HepG2 (cell line): ENCODE data around the gene HSPA1A. TPM values are rescaled to one million over a fixed set of nuclear protein-coding genes. Genes with fewer than 3 reads are reported as not detected.

Source experiments
- ATAC-seq: fragments of 200-7000 bp; cut with Tn5 transposase; 3 replicates; pipeline ENCODE4 v1.9.1; 2020; ENCODE audit warnings: mild to moderate bottlenecking, moderate library complexity
- BruUV-seq: library from RNA; stranded (reverse); fragments of 400-500 nt; replicated peaks from 2 replicates; lab custom pipeline; 2021; lab: Mats Ljungman, UMichigan
- CTCF ChIA-PET: fragments of 300-600 bp; formaldehyde crosslinking; extraction: SDS; loops from one replicate; lab custom pipeline; 2021; ENCODE audit warnings: low total read pairs, inconsistent platforms, low intra/inter-chr PET ratio; lab: Yijun Ruan, JAX
- POLR2A ChIA-PET: fragments of 350-600 bp; sonication (Branson Sonifier 250); formaldehyde crosslinking; loops from one replicate; lab custom pipeline; 2020; ENCODE audit warnings: antibody characterized with exemption, inconsistent platforms; lab: Yijun Ruan, JAX
- DNase-seq: peaks from one replicate; pipeline ENCODE4 v3.0.0-alpha.2; 2015; ENCODE audit warnings: low spot score
- FAIRE-seq: peaks from 3 replicates; lab custom pipeline; 2011; peaks lifted over from hg19 to GRCh38; lab: Jason Lieb, UNC
- H2AFZ ChIP-seq: one replicate; pipeline ENCODE4 v1.6.1; 2011; ENCODE audit warnings: low read length, inconsistent platforms
- H3K27ac ChIP-seq: fragments of 300-600 bp; 3 replicates; pipeline ENCODE4 v1.8.0; 2011; ENCODE audit warnings: mixed run types, mild to moderate bottlenecking, mixed read lengths, low read length, inconsistent platforms; ENCODE audit not compliant: insufficient read depth; ENCODE audit errors: extremely low read length
- H3K27me3 ChIP-seq, 2 experiments: fragments of 200-600 bp in 1 of 2; 2 replicates in 1 of 2; 3 replicates in 1 of 2; pipeline versions ENCODE4 v1.6.0 to v1.8.0; 2011; ENCODE audit warnings: low read length in 2 of 2, mild to moderate bottlenecking in 2 of 2, moderate library complexity in 2 of 2, inconsistent platforms in 1 of 2; ENCODE audit not compliant: insufficient read depth in 2 of 2, control insufficient read depth in 1 of 2
- H3K36me3 ChIP-seq, 2 experiments: fragments of 200-600 bp in 1 of 2; replicated peaks in 1 of 2; 2 replicates in 1 of 2; 3 replicates in 1 of 2; pipeline versions ENCODE4 v1.5.1 to v1.8.0; 2011; ENCODE audit warnings: low read length in 2 of 2, inconsistent platforms in 1 of 2; ENCODE audit not compliant: insufficient read depth in 2 of 2, control insufficient read depth in 1 of 2
- H3K4me1 ChIP-seq: 2 replicates; pipeline ENCODE4 v1.5.1; 2012; ENCODE audit warnings: low read length, inconsistent platforms; ENCODE audit not compliant: insufficient read depth
- H3K4me2 ChIP-seq: 2 replicates; pipeline ENCODE4 v1.6.0; 2011; ENCODE audit warnings: low read depth, low read length, inconsistent platforms
- H3K4me3 ChIP-seq, 3 experiments: fragments of 200-600 bp in 1 of 3; sonication (generic), shearing (Covaris generic) in 1 of 3; replicated peaks in 1 of 3; 2 replicates each; pipeline ENCODE4 v1.5.1; 2011 to 2016; ENCODE audit warnings: low read length in 3 of 3, inconsistent platforms in 2 of 3, low read depth in 2 of 3, mild to moderate bottlenecking in 2 of 3, control low read depth in 1 of 3, mixed read lengths in 1 of 3; ENCODE audit not compliant: insufficient read depth in 1 of 3
- H3K79me2 ChIP-seq: one replicate; pipeline ENCODE4 v1.6.1; 2011; ENCODE audit warnings: low read length, inconsistent platforms; ENCODE audit not compliant: insufficient read depth
- H3K9ac ChIP-seq: 2 replicates; pipeline ENCODE4 v1.6.0; 2011; ENCODE audit warnings: mild to moderate bottlenecking, low read depth, low read length, inconsistent platforms; ENCODE audit not compliant: insufficient read depth
- H3K9me3 ChIP-seq: 2 replicates; pipeline ENCODE4 v1.5.1; 2012; ENCODE audit warnings: mild to moderate bottlenecking, low read length
- H4K20me1 ChIP-seq: 2 replicates; pipeline ENCODE4 v1.6.0; 2011; ENCODE audit warnings: inconsistent platforms, mild to moderate bottlenecking, low read length, moderate library complexity; ENCODE audit not compliant: insufficient read depth
- AGO1 ChIP-seq: fragments of 200-400 bp; formaldehyde crosslinking; IDR thresholded peaks from 2 replicates; pipeline ENCODE4 v1.6.1; 2017; ENCODE audit warnings: mild to moderate bottlenecking, low read depth, low read length, moderate library complexity; ENCODE audit not compliant: poor library complexity, severe bottlenecking
- CEBPZ ChIP-seq: IDR thresholded peaks from 2 replicates; pipeline ENCODE4 v1.6.1; 2012; ENCODE audit warnings: low read length, improper control_type of control experiment
- CHD4 ChIP-seq: fragments of 200-600 bp; sonication (generic); IDR thresholded peaks from 2 replicates; pipeline ENCODE4 v1.7.0; 2017; ENCODE audit warnings: mild to moderate bottlenecking, low read length, borderline replicate concordance
- EEA1 ChIP-seq: sonication (generic); formaldehyde crosslinking; IDR thresholded peaks from 2 replicates; pipeline ENCODE4 v1.5.1; 2020; ENCODE audit warnings: mild to moderate bottlenecking, missing genetic modification reagents, borderline replicate concordance
- FOXA3 ChIP-seq: IDR thresholded peaks from 2 replicates; pipeline ENCODE4 v1.6.1; 2016; ENCODE audit warnings: missing genetic modification reagents, missing compliant biosample characterization
- GABPB1 ChIP-seq: IDR thresholded peaks from 2 replicates; pipeline ENCODE4 v1.6.1; 2016; ENCODE audit warnings: mild to moderate bottlenecking, missing genetic modification reagents, moderate library complexity, missing compliant biosample characterization
- MBNL3 ChIP-seq: fragments of 250-450 bp; sonication (Bioruptor Pico); conservative IDR thresholded peaks from 2 replicates; pipeline ENCODE4 v1.8.0; 2022; ENCODE audit warnings: mild to moderate bottlenecking, inconsistent platforms
- MXD1 ChIP-seq: sonication (generic); formaldehyde crosslinking; IDR thresholded peaks from 2 replicates; pipeline ENCODE4 v1.4.0; 2020; ENCODE audit warnings: mild to moderate bottlenecking, missing genetic modification reagents
- NFYB ChIP-seq: sonication (generic); formaldehyde crosslinking; IDR thresholded peaks from 2 replicates; pipeline ENCODE4 v1.4.0; 2020; ENCODE audit warnings: missing genetic modification reagents
- SAFB2 ChIP-seq: sonication (generic); formaldehyde crosslinking; IDR thresholded peaks from 2 replicates; pipeline ENCODE4 v1.5.1; 2020; ENCODE audit warnings: missing genetic modification reagents, low read depth, mild to moderate bottlenecking, borderline replicate concordance
- SKIL ChIP-seq: sonication (generic); formaldehyde crosslinking; IDR thresholded peaks from 2 replicates; pipeline ENCODE4 v1.8.0; 2022; ENCODE audit warnings: missing genetic modification reagents, mild to moderate bottlenecking, moderate library complexity, borderline replicate concordance
- SMAD1 ChIP-seq: sonication (generic); formaldehyde crosslinking; IDR thresholded peaks from 2 replicates; pipeline ENCODE4 v1.4.0; 2020; ENCODE audit warnings: missing genetic modification reagents, low read depth, mild to moderate bottlenecking, borderline replicate concordance
- STAT5B ChIP-seq: sonication (generic); formaldehyde crosslinking; IDR thresholded peaks from 2 replicates; pipeline ENCODE4 v1.4.0; 2020; ENCODE audit warnings: missing genetic modification reagents
- ZBTB1 ChIP-seq: sonication (generic); formaldehyde crosslinking; IDR thresholded peaks from 2 replicates; pipeline ENCODE4 v1.4.0; 2020; ENCODE audit warnings: missing genetic modification reagents, borderline replicate concordance
- ZNF253 ChIP-seq: sonication (generic); formaldehyde crosslinking; IDR thresholded peaks from 2 replicates; pipeline ENCODE4 v1.8.0; 2022; ENCODE audit warnings: mild to moderate bottlenecking, missing genetic modification reagents, borderline replicate concordance
- ZNF501 ChIP-seq: sonication (generic); formaldehyde crosslinking; IDR thresholded peaks from 2 replicates; pipeline ENCODE4 v1.5.1; 2020; ENCODE audit warnings: mild to moderate bottlenecking, moderate library complexity, missing genetic modification reagents
- ZNF768 ChIP-seq: sonication (generic); formaldehyde crosslinking; IDR thresholded peaks from 2 replicates; pipeline ENCODE4 v1.4.0; 2020; ENCODE audit warnings: missing genetic modification reagents
- WGBS: methylation state at CpG from one replicate; pipeline ENCODE4 v1.1.6; 2017; ENCODE audit warnings: low lambda C conversion rate; 5-methylcytosine and 5-hydroxymethylcytosine counted together
- in situ Hi-C: cut with HindIII; loops from 2 replicates; pipeline ENCODE4 v1.10.0; 2017; ENCODE audit warnings: low pct_unique_long_range_greater_than_20kb; ENCODE audit not compliant: extremely low pct_ligation_motif_present
- intact Hi-C: fragments of 100-400 bp; cut with micrococcal nuclease; formaldehyde crosslinking; loops from one replicate; pipeline ENCODE4 v1.10.0; 2022; ENCODE audit not compliant: unreplicated experiment
- polyA plus RNA-seq, 8 experiments: library from polyadenylated mRNA; depleted of rRNA in 3 of 8; stranded (reverse) in 7 of 8; unstranded in 1 of 8; fragments of >200 nt; fragmentation: Illumina TruSeq in 4 of 8; extraction: Trizol in 4 of 8; gene quantifications; 2 replicates each; pipeline versions ENCODE4 v1.2.1 to v1.2.3, GENCODE V29; 2011 to 2016; ENCODE audit warnings: low read depth in 4 of 8, missing spikeins in 1 of 8, mixed read lengths in 1 of 8; ENCODE audit not compliant: insufficient read depth in 1 of 8
- total RNA-seq, 5 experiments: library from RNA; depleted of rRNA; stranded (reverse); fragments of >200 nt; fragmentation: Illumina TruSeq; extraction: Trizol; gene quantifications; 2 replicates each; pipeline ENCODE4 v1.2.3, GENCODE V29; 2016; ENCODE audit warnings: low read depth in 1 of 5

The HSPA1A gene
- total and polyA plus RNA-seq, 2 of the 13 experiments (the other 11 are each of a cell fraction or from before 2014, with no cell fraction given), result 44.5 to 85.0 TPM

GRCh38 chr6:31765910-31766794, 49.2 kb upstream of the HSPA1A start:
- H3K4me3 ChIP-seq, result peak overlapping the region; percentile 46 to 74 (median 56)
- TF ChIP-seq SAFB2 (CRISPR knock-in tag), result no peak
- TF ChIP-seq NFYB (CRISPR knock-in tag), result peak; percentile 71
- no peak for TF ChIP-seq MBNL3 (CRISPR knock-in tag)
- no peak for TF ChIP-seq SKIL (CRISPR knock-in tag)
- no peak for TF ChIP-seq STAT5B
- TF ChIP-seq ZBTB1 (CRISPR knock-in tag), result no peak
- peak; percentile 90 for TF ChIP-seq ZNF501
- TF ChIP-seq SMAD1, result no peak; the same call in 1 of the 2 replicates
- no peak for TF ChIP-seq CHD4
- peak; percentile 54; the same call in 1 of the 2 replicates for TF ChIP-seq GABPB1 (CRISPR knock-in tag)
- 0 out of 2 replicates have a peak, but pooled peaks have one; percentile 8 for TF ChIP-seq FOXA3 (CRISPR knock-in tag)
- TF ChIP-seq ZNF768 (CRISPR knock-in tag), result no peak
- TF ChIP-seq CEBPZ, result no peak
- TF ChIP-seq MXD1 (CRISPR knock-in tag), result peak; percentile 80
- no peak for TF ChIP-seq EEA1 (CRISPR knock-in tag)
- TF ChIP-seq ZNF253 (CRISPR knock-in tag), result no peak
- TF ChIP-seq AGO1, result peak; percentile 67

More at GRCh38 chr6:31765910-31766794, 49.2 kb upstream of the HSPA1A start:
- ATAC-seq, result peak; percentile 95
- ChIA-PET POLR2A (interaction anchor here (0.7 to 2.3 kb wide), 37 partner anchors 9 to 155 kb away, joined by 3 to 172 read pairs (median 5); partner anchors contain the start of genes ABHD16A, APOM, BAG6 and C6orf47), CTCF (interaction anchor here (0.9 kb wide), 1 partner anchor 36 kb away, joined by 4 read pairs; no protein-coding TSS in a partner anchor)
- H3K27me3 ChIP-seq, result no peaks in the 10 kb centered on the region
- H3K27ac ChIP-seq, result no peak overlapping the region
- H3K9me3 ChIP-seq, result no peaks in the 10 kb centered on the region
- H3K4me1 ChIP-seq, result peaks cover 50% of the 10 kb centered on the region
- BruUV-seq, result no TSS peak
- H3K79me2 ChIP-seq, result no peaks in the 10 kb centered on the region
- no peaks in the 10 kb centered on the region for H4K20me1 ChIP-seq
- FAIRE-seq, result peak; percentile 84
- no peak overlapping the region for H2AFZ ChIP-seq
- intact Hi-C loops, result no loop called here
- DNase-seq, result peak; percentile 67
- peak overlapping the region; percentile 66 for H3K9ac ChIP-seq
- H3K4me2 ChIP-seq, result peak overlapping the region; percentile 90
- WGBS, result 21% methylated on average over 42 of the region's 42 CpGs
- peaks cover 0 to 1% of the 10 kb centered on the region in 2 experiments; a peak in 1 of 5 replicates for H3K36me3 ChIP-seq
- in situ Hi-C loops, result loop anchor here (5.0 kb wide), 2 partner anchors 34 to 84 kb away; partner anchors contain the start of gene LY6G5C
